Activated CD4-positive, alpha-beta T cell treated with anti-CD3 and anti-CD28 coated beads, Interleukin-2, amount 50 U/mL, for 24 hours (primary cell): ENCODE results near the gene NDUFA11.
"Not testable (repeated sequence)": the region's sequence is repeated elsewhere in the genome, so short reads cannot be mapped to it uniquely, and the experiment has no call there.

Experiments
- DNase-seq, 2 donors: peaks; one replicate each; pipeline ENCODE4 v3.0.0-alpha.2; 2020; ENCODE audit warnings: low read depth in 1 of 2, low spot score in 1 of 2

Gene NDUFA11

GRCh38 chr19:5863030-5863665 is 40.4 kb downstream of the NDUFA11 start:
- no peak for DNase-seq

GRCh38 chr19:5857203-5858081 is 46.1 kb downstream of the NDUFA11 start:
- DNase-seq = no peak

DNA sequence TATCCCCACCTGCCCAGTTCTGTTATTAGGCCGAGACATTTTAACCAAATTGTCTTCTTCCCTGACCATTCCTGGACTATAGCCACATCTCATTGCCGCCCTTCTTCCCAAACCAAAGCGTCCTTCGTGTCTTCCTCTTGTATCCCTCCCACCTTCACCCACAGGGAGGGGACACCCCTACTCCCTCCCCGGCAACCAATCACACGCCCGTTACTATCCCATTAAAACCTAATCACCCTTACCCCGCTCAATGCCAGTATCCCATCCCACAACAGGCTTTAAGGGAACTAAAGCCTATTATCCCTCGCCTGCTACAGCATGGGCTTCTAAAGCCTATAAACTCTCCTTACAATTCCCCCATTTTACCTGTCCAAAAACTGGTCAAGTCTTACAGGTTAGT is 48.4 kb downstream of the NDUFA11 start:
- not testable (repeated sequence) for DNase-seq

DNA sequence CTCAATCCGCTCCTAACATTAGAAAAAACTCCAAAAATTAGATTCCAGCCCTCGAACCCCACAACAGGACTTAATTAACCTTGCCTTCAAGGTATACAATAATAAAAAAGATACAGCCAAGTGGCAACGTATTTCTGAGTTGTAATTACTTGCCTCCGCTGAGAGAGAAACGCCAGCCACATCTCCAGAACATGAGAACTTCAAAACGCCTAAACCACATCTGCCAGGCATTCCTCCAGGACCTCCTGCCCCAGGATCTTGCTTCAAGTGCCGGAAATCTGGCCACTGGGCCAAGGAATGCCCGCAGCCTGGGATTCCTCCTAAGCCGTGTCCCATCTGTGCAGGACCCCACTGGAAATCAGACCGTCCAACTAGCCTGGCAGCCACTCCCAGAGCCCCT is 49.5 kb downstream of the NDUFA11 start:
- DNase-seq = not testable (repeated sequence)

DNA sequence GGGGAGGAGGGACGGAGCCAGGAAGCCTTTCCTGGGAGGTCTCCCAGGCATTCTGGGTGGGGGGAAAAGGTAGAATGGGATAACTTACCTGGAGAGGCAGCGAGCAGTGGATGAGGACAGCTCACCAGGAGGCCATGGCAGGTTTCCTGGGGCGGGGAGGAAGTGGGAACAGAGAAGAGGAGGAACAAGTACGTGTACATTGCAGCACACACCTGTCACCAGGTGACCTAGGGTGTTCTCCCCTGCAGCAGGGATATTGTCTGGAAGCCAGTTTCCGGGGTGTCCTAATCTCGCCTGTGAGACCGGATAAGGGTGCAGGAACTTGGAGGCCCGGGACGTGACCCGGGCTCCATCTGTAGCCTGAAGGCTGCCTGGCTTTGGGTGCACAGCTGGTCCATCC is 52.3 kb downstream of the NDUFA11 start, which contains the start of gene FUT3:
TSS of gene FUT3 (minus strand) at position 148 of the 400 bp plus-strand sequence.
- no peak for DNase-seq

DNA sequence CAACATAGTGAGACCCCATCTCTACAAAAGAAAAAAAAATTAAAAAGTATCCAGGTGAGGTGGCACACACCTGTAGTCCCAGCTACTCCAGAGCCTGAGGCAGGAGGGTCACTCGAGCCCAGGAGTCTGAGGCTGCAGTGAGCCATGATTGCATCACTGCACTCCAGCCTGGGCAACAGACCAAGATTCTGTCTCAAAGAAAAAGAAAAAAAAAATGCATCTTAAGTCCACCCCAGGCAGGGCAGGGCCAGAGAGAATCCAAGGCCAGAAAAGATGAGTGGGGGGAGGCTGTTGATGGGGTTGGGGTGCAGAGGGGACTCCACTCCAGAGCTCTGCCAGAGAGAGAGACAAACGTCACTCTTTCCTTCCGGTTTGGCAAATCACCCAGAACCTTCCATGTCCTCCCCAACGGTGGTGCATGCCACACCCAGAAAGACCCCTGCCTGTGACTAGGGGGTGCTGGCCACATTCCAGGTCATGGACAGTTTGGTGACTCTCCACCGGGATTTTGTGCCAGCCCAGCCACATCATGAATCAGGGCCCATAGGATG is 52.8 kb downstream of the NDUFA11 start:
- DNase-seq = no peak

DNA sequence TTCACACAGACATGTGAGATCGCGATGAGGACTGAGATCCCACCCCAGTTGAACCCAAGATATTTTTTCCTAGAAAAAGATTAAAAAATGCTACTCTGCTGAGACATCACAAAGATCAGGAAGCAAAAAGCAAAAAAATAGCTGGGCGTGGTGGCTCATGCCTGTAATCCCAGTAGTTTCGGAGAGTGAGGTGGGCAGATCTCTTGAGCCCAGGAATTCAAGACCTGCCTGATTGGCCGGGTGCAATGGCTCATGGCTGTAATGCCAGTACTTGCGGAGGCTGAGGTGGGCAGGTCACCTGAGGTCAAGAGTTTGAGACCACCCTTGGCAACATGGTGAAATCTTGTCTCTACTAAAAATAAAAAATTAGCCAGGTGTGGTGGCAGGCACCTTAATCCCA is 53.4 kb downstream of the NDUFA11 start:
- no peak for DNase-seq

DNA sequence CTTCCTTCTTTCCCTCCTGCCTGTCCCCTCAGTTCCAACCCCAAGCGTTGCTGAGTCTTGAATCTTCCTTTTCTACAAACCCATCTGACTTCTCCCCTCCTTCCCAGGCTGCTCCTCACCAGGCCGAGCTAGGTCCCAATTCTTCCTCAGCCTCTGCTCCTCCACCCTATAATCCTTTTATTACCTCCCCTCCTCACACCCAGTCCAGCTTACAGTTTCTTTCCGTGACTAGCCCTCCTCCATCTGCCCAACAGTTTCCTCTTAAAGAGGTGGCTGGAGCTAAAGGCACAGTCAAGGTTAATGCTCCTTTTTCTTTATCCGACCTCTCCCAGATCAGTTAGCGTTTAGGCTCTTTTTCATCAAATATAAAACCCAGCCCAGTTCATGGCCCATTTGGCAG is 55.0 kb downstream of the NDUFA11 start:
- DNase-seq = not testable (repeated sequence)

DNA sequence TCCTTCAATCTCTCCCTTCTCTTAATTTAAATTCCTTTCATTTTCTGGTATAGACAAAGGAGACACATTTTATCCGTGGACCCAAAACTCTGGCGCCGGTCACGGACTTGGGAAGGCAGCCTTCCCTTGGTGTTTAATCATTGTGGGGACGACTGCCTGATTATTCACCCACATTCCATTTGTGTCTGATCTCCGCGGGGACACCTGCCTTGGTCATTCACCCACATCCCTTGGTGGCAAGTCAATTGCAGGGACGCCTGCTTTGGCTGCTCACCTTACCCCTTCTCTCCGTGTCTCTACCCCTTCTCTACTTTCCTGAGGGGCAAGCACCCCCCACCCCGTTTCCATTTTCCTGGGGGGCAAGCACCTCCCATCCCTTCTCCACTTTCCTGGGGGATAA is 55.7 kb downstream of the NDUFA11 start:
- DNase-seq = not testable (repeated sequence)
